Body of pancreas (tissue), 4 donors: Measurements from ENCODE around the gene SERPINA9. TPM values are rescaled to one million over a fixed set of nuclear protein-coding genes. Genes with fewer than 3 reads are reported as not detected.

ENCODE experiments used
- ATAC-seq: fragments of 150-250 bp; one replicate; pipeline ENCODE4 v1.9.1; 2016
- DNase-seq, 4 donors: peaks; one replicate each; pipeline ENCODE4 v3.0.0-alpha.2; 2019
- H3K27ac ChIP-seq, 4 donors: fragments of 200-600 bp; sonication (generic); 1 replicate in 3 of 4; 2 replicates in 1 of 4; pipeline versions ENCODE4 v1.5.1 to v1.6.1; 2016 to 2019; ENCODE audit warnings: mild to moderate bottlenecking in 1 of 4, mixed read lengths in 1 of 4, moderate library complexity in 1 of 4
- H3K27me3 ChIP-seq, 2 donors: fragments of 200-600 bp; sonication (generic); one replicate each; pipeline ENCODE4 v1.6.0; 2016; ENCODE audit warnings: mild to moderate bottlenecking in 1 of 2
- H3K36me3 ChIP-seq, 2 donors: fragments of 200-600 bp; sonication (generic); replicated peaks in 1 of 2; 2 replicates each; pipeline ENCODE4 v1.5.1; 2016; ENCODE audit warnings: low read depth in 2 of 2; ENCODE audit not compliant: insufficient read depth in 1 of 2
- H3K4me1 ChIP-seq: fragments of 200-600 bp; sonication (generic); one replicate; pipeline ENCODE4 v1.6.0; 2016
- H3K4me3 ChIP-seq, 2 donors: fragments of 200-600 bp; sonication (generic); 1 replicate in 1 of 2; 2 replicates in 1 of 2; pipeline ENCODE4 v1.5.1; 2016 to 2019
- H3K9me3 ChIP-seq, 3 donors: fragments of 200-600 bp; sonication (generic); 1 replicate in 2 of 3; 2 replicates in 1 of 3; pipeline ENCODE4 v1.5.1; 2016
- POLR2A ChIP-seq, 3 donors: fragments of 450-650 bp; IDR thresholded peaks; one replicate each; pipeline ENCODE4 v1.6.1; 2016; ENCODE audit warnings: antibody characterized with exemption in 3 of 3, mild to moderate bottlenecking in 2 of 3
- WGBS, 2 donors: methylation state at CpG; one replicate each; pipeline ENCODE4 v1.1.5; 2017; 5-methylcytosine and 5-hydroxymethylcytosine counted together
- intact Hi-C: fragments of 100-400 bp; cut with DNase I; formaldehyde crosslinking; loops from one replicate; pipeline ENCODE4 v1.15.1; 2023
- total RNA-seq, 2 donors: library from RNA; depleted of rRNA; stranded (reverse); fragments of >200 nt; gene quantifications; one replicate each; pipeline ENCODE4 v1.1.0, GENCODE V29; 2016
- TF ChIP-seq, protein P1 (sequence below), 7 experiments: fragments of 450-650 bp in 4 of 7; fragments of 200-600 bp in 3 of 7; sonication (generic) in 3 of 7; IDR thresholded peaks; one replicate each; pipeline ENCODE4 v1.5.1; 2016 to 2019; ENCODE audit warnings: antibody characterized with exemption in 7 of 7

The SERPINA9 gene
- total RNA-seq, 2 donors from 2014 or later: not detected

DNA sequence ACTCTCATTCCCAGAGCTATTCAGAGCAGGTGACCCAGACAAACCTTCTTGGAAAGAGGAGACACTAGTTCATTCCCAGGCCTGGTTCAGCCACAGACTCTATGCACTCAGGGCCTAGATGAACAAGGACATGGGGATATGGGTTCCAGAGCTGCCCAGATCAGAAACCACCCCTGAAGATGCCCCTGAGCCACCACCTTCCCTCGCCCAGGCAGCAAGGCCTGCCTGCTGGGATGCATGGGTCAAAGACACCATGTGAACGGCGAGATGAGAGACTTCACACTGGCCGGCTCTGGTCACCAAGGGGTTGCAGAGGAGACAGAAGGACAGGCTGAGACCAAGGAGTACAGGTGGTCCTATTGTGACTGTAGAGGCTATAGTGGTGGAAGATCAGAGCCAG lies 29.2 kb upstream of the SERPINA9 start:
- no peak for ATAC-seq
- H3K27me3 ChIP-seq: no peaks in the 10 kb centered on the region
- H3K36me3 ChIP-seq: no peaks in the 10 kb centered on the region
- no peak overlapping the region for H3K27ac ChIP-seq
- no peaks in the 10 kb centered on the region for H3K9me3 ChIP-seq
- H3K4me3 ChIP-seq: no peak overlapping the region
- H3K4me1 ChIP-seq: no peaks in the 10 kb centered on the region
- WGBS, 2 donors: 90 to 91% methylated on average over 4 of the region's 4 CpGs
- intact Hi-C loops: no loop called here
- DNase-seq: no peak
- TF ChIP-seq POLR2A (IDR thresholded peaks at IDR 0.05): no peak
- TF ChIP-seq, protein P1, sequence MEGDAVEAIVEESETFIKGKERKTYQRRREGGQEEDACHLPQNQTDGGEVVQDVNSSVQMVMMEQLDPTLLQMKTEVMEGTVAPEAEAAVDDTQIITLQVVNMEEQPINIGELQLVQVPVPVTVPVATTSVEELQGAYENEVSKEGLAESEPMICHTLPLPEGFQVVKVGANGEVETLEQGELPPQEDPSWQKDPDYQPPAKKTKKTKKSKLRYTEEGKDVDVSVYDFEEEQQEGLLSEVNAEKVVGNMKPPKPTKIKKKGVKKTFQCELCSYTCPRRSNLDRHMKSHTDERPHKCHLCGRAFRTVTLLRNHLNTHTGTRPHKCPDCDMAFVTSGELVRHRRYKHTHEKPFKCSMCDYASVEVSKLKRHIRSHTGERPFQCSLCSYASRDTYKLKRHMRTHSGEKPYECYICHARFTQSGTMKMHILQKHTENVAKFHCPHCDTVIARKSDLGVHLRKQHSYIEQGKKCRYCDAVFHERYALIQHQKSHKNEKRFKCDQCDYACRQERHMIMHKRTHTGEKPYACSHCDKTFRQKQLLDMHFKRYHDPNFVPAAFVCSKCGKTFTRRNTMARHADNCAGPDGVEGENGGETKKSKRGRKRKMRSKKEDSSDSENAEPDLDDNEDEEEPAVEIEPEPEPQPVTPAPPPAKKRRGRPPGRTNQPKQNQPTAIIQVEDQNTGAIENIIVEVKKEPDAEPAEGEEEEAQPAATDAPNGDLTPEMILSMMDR (IDR thresholded peaks at IDR 0.05): no peak

GRCh38 chr14:94501588-94502516 lies 25.9 kb upstream of the SERPINA9 start:
- no peaks in the 10 kb centered on the region for H3K9me3 ChIP-seq
- H3K27me3 ChIP-seq: no peaks in the 10 kb centered on the region
- TF ChIP-seq POLR2A (IDR thresholded peaks at IDR 0.05): no peak
- TF ChIP-seq, protein P1 (IDR thresholded peaks at IDR 0.05): no peak
- DNase-seq (peak in 1 of 4 donors; percentile 11), ATAC-seq (peak; percentile 47)
- WGBS, 2 donors: 64 to 67% methylated on average over 15 to 16 of the region's 16 CpGs
- no peak overlapping the region for H3K4me3 ChIP-seq
- no peaks in the 10 kb centered on the region for H3K36me3 ChIP-seq
- no peaks in the 10 kb centered on the region for H3K4me1 ChIP-seq
- intact Hi-C loops: no loop called here
- H3K27ac ChIP-seq: no peak overlapping the region

- WGBS, 2 donors: 78 to 80% methylated on average over 3 of the region's 3 CpGs
Observed at GRCh38 chr14:94500264-94500663, 24.3 kb upstream of the SERPINA9 start.

DNA sequence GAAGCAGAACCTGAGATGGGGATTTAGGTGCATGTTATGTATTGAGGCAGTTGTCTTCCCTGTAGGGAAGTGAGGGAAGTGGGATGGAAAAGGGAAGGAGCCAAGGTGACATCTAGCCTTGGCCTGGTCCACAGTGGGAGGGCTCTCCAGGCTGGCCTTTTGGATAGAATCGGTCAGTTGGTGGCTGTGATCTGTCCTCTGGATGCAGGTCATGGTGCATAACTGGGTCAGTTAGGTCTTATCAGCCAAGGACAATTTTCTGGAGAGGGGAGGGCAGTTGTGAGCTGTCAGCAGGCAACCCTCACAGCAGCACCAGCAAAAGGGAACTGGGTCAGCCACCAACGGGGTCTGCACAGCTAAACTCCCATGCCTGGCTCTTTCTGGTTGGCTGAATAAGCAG lies 23.7 kb upstream of the SERPINA9 start:
- no peak for DNase-seq

More at GRCh38 chr14:94500264-94500663, 24.3 kb upstream of the SERPINA9 start:
- Histone ChIP-seq H3K36me3 (no peaks in the 10 kb centered on the region), H3K4me3 (no peak overlapping the region), H3K27me3 (no peaks in the 10 kb centered on the region), H3K9me3 (no peaks in the 10 kb centered on the region), H3K27ac (no peak overlapping the region), H3K4me1 (no peaks in the 10 kb centered on the region)
- intact Hi-C loops: no loop called here
- TF ChIP-seq, protein P1 (IDR thresholded peaks at IDR 0.05): no peak
- no peak for TF ChIP-seq POLR2A (IDR thresholded peaks at IDR 0.05)
- no peak for ATAC-seq
- DNase-seq: no peak

More for the DNA sequence above, 23.7 kb upstream of the SERPINA9 start:
- H3K4me3 ChIP-seq: no peak overlapping the region
- TF ChIP-seq, protein P1 (IDR thresholded peaks at IDR 0.05): no peak
- TF ChIP-seq POLR2A (IDR thresholded peaks at IDR 0.05): no peak
- no peaks in the 10 kb centered on the region for H3K27me3 ChIP-seq
- intact Hi-C loops: no loop called here
- H3K4me1 ChIP-seq: no peaks in the 10 kb centered on the region
- ATAC-seq: no peak
- no peak overlapping the region for H3K27ac ChIP-seq
- no peaks in the 10 kb centered on the region for H3K9me3 ChIP-seq
- no peaks in the 10 kb centered on the region for H3K36me3 ChIP-seq
- WGBS, 2 donors: 53 to 64% methylated on average over 2 of the region's 2 CpGs
